ENCODE data around the gene EEPD1. TPM values are rescaled to one million over a fixed set of nuclear protein-coding genes. Genes with fewer than 3 reads are reported as not detected.
A peak's percentile ranks its signal among the peaks of the same experiment; 100 is the strongest.

The EEPD1 gene
- total RNA-seq, 2 experiments from 2014 or later = 2.6 TPM

DNA sequence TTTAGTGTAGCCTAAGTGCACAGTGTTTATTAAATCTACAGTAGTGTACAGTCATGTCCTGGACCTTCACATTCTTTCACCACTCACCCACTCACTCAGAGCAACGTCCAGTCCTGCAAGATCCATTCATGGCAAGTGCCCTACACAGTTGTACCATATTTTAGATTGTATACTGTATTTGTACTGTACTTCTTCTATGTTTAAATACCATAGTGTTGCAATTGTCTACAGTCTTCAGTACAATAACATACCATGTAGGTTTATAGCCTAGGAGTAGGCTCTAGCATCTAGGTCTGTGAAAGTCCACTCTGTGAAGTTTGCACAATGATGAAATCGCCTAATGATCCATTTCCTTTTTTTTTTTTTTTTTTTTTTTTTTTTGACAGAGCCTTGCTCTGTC is 12.0 kb downstream of the EEPD1 start:
- ATAC-seq = no peak
- DNase-seq = no peak
- Mint-ChIP-seq H3K27me3 (ENCODE audit: low read depth) (no peaks in the 10 kb centered on the region), H3K27ac (no peak overlapping the region), H3K4me3 (no peak overlapping the region), H3K4me1 (ENCODE audit: low read depth) (no peaks in the 10 kb centered on the region), H3K36me3 (ENCODE audit: low read depth) (no peaks in the 10 kb centered on the region), H3K9me3 (ENCODE audit: insufficient read depth) (no peaks in the 10 kb centered on the region)
- CTCF ChIA-PET = interaction anchor here (1.0 to 1.6 kb wide), 2 partner anchors 21 to 154 kb away, joined by 3 to 6 read pairs; no protein-coding TSS in a partner anchor
- POLR2A ChIA-PET = no interaction called here

- no peak overlapping the region for H3K27ac Mint-ChIP-seq
- ATAC-seq = no peak
- no peak for DNase-seq
- ChIA-PET POLR2A (no interaction called here), CTCF (no interaction called here)
- no peak overlapping the region for H3K4me3 Mint-ChIP-seq
- no peaks in the 10 kb centered on the region for H3K4me1 Mint-ChIP-seq (ENCODE audit: low read depth)
- H3K36me3 Mint-ChIP-seq (ENCODE audit: low read depth) = no peaks in the 10 kb centered on the region
- H3K9me3 Mint-ChIP-seq (ENCODE audit: insufficient read depth) = no peaks in the 10 kb centered on the region
- no peaks in the 10 kb centered on the region for H3K27me3 Mint-ChIP-seq (ENCODE audit: low read depth)
Observed at GRCh38 chr7:36165802-36166201, 12.7 kb downstream of the EEPD1 start.

GRCh38 chr7:36167403-36168050 is 14.5 kb downstream of the EEPD1 start:
- POLR2A ChIA-PET = no interaction called here
- no peak overlapping the region for H3K27ac Mint-ChIP-seq

DNA sequence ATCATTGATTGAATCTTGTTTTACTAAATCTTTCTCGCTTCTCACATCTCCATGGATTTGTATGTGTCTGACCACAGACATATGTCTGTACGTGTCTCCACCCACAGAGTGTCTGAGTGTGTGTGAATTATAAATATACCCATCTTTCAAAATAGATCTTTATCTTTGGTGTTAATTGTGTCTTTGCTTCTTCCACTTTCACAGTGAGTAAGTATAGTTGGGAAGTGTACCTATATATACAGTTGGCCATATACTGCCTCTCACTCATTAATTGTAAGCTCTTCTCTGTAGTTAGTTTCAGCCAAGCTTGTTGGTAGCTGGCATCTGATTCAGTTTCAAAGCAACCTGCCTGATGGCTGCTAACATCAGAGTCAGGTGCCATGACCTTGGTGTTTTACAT is 18.4 kb downstream of the EEPD1 start:
- H3K27ac Mint-ChIP-seq = no peak overlapping the region
- POLR2A ChIA-PET = no interaction called here
- H3K4me3 Mint-ChIP-seq = no peak overlapping the region
- H3K9me3 Mint-ChIP-seq (ENCODE audit: insufficient read depth) = no peaks in the 10 kb centered on the region
- DNase-seq (no peak), ATAC-seq (peak; percentile 33)
- H3K36me3 Mint-ChIP-seq (ENCODE audit: low read depth) = no peaks in the 10 kb centered on the region
- no peaks in the 10 kb centered on the region for H3K27me3 Mint-ChIP-seq (ENCODE audit: low read depth)
- H3K4me1 Mint-ChIP-seq (ENCODE audit: low read depth) = peaks cover 1% of the 10 kb centered on the region
- CTCF ChIA-PET = no interaction called here

More at GRCh38 chr7:36167403-36168050, 14.5 kb downstream of the EEPD1 start:
- Mint-ChIP-seq H3K9me3 (ENCODE audit: insufficient read depth) (no peaks in the 10 kb centered on the region), H3K4me3 (no peak overlapping the region), H3K4me1 (ENCODE audit: low read depth) (peaks cover 1% of the 10 kb centered on the region), H3K27me3 (ENCODE audit: low read depth) (no peaks in the 10 kb centered on the region), H3K36me3 (ENCODE audit: low read depth) (no peaks in the 10 kb centered on the region)
- no peak for ATAC-seq
- no peak for DNase-seq
- CTCF ChIA-PET = no interaction called here

- DNase-seq = no peak
- ChIA-PET CTCF (no interaction called here), POLR2A (no interaction called here)
- no peak overlapping the region for H3K27ac Mint-ChIP-seq
- peaks cover 1% of the 10 kb centered on the region for H3K4me1 Mint-ChIP-seq (ENCODE audit: low read depth)
- no peaks in the 10 kb centered on the region for H3K36me3 Mint-ChIP-seq (ENCODE audit: low read depth)
- H3K9me3 Mint-ChIP-seq (ENCODE audit: insufficient read depth) = no peaks in the 10 kb centered on the region
- H3K4me3 Mint-ChIP-seq = no peak overlapping the region
- ATAC-seq = no peak
- H3K27me3 Mint-ChIP-seq (ENCODE audit: low read depth) = no peaks in the 10 kb centered on the region
Observed at GRCh38 chr7:36175886-36176285, 22.8 kb downstream of the EEPD1 start.

GRCh38 chr7:36176697-36177096 is 23.6 kb downstream of the EEPD1 start:
- no peaks in the 10 kb centered on the region for H3K9me3 Mint-ChIP-seq (ENCODE audit: insufficient read depth)

GRCh38 chr7:36180121-36180520 is 27.1 kb downstream of the EEPD1 start:
- CTCF ChIA-PET = no interaction called here

More at GRCh38 chr7:36176697-36177096, 23.6 kb downstream of the EEPD1 start:
- no peaks in the 10 kb centered on the region for H3K27me3 Mint-ChIP-seq (ENCODE audit: low read depth)
- ChIA-PET CTCF (no interaction called here), POLR2A (no interaction called here)
- no peak overlapping the region for H3K27ac Mint-ChIP-seq
- no peaks in the 10 kb centered on the region for H3K36me3 Mint-ChIP-seq (ENCODE audit: low read depth)
- ATAC-seq = no peak
- DNase-seq = no peak
- no peak overlapping the region for H3K4me3 Mint-ChIP-seq
- H3K4me1 Mint-ChIP-seq (ENCODE audit: low read depth) = peaks cover under 1% of the 10 kb centered on the region

GRCh38 chr7:36181668-36182067 is 28.6 kb downstream of the EEPD1 start:
- ChIA-PET CTCF (no interaction called here), POLR2A (no interaction called here)
- no peaks in the 10 kb centered on the region for H3K36me3 Mint-ChIP-seq (ENCODE audit: low read depth)
- ATAC-seq = no peak
- H3K4me1 Mint-ChIP-seq (ENCODE audit: low read depth) = no peaks in the 10 kb centered on the region
- H3K4me3 Mint-ChIP-seq = no peak overlapping the region
- H3K27ac Mint-ChIP-seq = no peak overlapping the region
- no peak for DNase-seq
- no peaks in the 10 kb centered on the region for H3K27me3 Mint-ChIP-seq (ENCODE audit: low read depth)
- no peaks in the 10 kb centered on the region for H3K9me3 Mint-ChIP-seq (ENCODE audit: insufficient read depth)

More at GRCh38 chr7:36180121-36180520, 27.1 kb downstream of the EEPD1 start:
- no peaks in the 10 kb centered on the region for H3K4me1 Mint-ChIP-seq (ENCODE audit: low read depth)
- DNase-seq (no peak), ATAC-seq (no peak)
- POLR2A ChIA-PET = no interaction called here
- no peak overlapping the region for H3K4me3 Mint-ChIP-seq
- H3K27me3 Mint-ChIP-seq (ENCODE audit: low read depth) = no peaks in the 10 kb centered on the region
- H3K9me3 Mint-ChIP-seq (ENCODE audit: insufficient read depth) = no peaks in the 10 kb centered on the region
- H3K36me3 Mint-ChIP-seq (ENCODE audit: low read depth) = no peaks in the 10 kb centered on the region
- no peak overlapping the region for H3K27ac Mint-ChIP-seq

DNA sequence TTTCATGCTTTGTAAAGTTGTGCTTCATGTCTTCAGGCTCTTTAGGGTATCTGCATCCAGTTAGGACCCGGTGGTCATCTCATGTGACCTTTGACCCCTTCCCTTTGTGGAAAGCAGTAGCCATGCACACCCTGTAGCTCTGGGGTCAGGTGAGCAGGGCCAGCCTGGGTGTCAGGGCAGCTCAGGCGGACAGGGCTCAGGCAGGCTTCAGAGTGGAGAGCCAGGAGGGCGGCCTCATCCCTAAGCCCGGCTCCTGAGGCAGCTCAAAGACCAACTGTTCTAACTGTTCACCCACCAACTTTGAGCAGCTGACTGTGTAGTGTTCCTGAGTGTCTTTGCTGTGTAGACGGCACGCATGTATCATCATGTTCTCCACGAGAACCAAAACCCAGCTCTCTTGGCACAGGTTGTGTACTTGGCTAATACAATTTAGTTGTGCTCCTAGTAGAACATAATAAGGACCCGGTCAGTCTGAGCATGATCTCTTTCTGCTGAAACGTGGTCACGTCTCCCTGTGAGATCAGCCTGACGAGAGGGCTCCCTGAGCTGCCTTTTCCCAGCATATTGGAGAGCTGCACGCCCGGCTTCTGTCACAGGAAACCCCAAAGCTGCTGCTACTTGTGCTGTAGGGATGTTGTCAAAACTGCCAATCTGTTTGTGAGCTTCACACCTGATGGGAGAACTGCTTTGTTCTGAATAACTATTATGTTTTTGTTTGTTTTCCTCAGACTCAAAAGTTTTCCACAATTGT is 30.0 kb downstream of the EEPD1 start:
- no peaks in the 10 kb centered on the region for H3K4me1 Mint-ChIP-seq (ENCODE audit: low read depth)
- CTCF ChIA-PET = interaction anchor here (1.0 kb wide), 1 partner anchor 20 kb away, joined by 3 read pairs; no protein-coding TSS in a partner anchor
- H3K27ac Mint-ChIP-seq = no peak overlapping the region
- POLR2A ChIA-PET = no interaction called here
- ATAC-seq = no peak
- H3K9me3 Mint-ChIP-seq (ENCODE audit: insufficient read depth) = no peaks in the 10 kb centered on the region
- H3K27me3 Mint-ChIP-seq (ENCODE audit: low read depth) = no peaks in the 10 kb centered on the region
- H3K36me3 Mint-ChIP-seq (ENCODE audit: low read depth) = no peaks in the 10 kb centered on the region
- DNase-seq = no peak
- no peak overlapping the region for H3K4me3 Mint-ChIP-seq

DNA sequence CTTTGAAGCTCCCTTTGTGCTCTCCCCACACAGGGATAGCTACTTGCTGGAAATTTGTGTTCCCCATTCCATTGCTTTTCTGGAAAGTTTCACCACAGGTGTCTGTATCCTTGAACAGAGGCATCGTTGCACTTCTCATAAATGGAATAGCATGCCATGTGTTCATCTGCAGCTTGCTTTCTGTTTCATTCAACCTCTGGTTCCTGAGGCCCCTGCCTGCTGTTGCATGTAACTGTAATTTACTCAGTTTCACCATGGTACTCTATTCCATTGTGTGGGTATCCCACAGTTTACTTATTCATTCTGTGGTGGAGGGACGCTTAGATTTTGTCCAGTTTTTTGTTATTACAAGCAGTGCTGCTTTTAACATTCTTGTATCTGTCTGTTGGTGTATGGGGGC is 32.0 kb downstream of the EEPD1 start:
- H3K27ac Mint-ChIP-seq = no peak overlapping the region
- no peaks in the 10 kb centered on the region for H3K9me3 Mint-ChIP-seq (ENCODE audit: insufficient read depth)
- H3K4me1 Mint-ChIP-seq (ENCODE audit: low read depth) = no peaks in the 10 kb centered on the region
- no peak overlapping the region for H3K4me3 Mint-ChIP-seq
- H3K27me3 Mint-ChIP-seq (ENCODE audit: low read depth) = no peaks in the 10 kb centered on the region
- no peaks in the 10 kb centered on the region for H3K36me3 Mint-ChIP-seq (ENCODE audit: low read depth)
- ATAC-seq (no peak), DNase-seq (no peak)
- ChIA-PET POLR2A (no interaction called here), CTCF (interaction anchor here (1.3 kb wide), 1 partner anchor 133 kb away, joined by 3 read pairs; no protein-coding TSS in a partner anchor)

DNA sequence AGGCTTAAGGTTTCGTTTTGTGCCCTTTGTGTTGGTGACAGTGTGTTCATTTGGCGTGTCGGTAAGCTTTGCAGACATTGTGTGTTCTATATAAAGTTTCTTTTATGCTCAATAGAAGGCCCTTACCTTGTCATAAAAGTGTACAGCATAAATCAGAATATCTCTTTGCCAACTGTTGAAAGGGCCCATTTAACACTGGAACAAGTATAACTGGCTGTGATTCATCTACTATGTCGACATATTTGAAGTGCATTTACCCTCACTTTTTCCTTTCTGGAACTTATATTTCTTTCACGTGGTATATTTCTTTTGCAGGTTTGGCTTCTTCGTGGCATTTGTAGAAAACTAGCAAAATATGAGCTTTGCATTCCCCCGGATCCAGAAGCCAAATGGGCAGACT is 32.7 kb downstream of the EEPD1 start:
- CTCF ChIA-PET = no interaction called here
- ATAC-seq (no peak), DNase-seq (no peak)
- Mint-ChIP-seq H3K27ac (no peak overlapping the region), H3K36me3 (ENCODE audit: low read depth) (no peaks in the 10 kb centered on the region), H3K4me3 (no peak overlapping the region), H3K4me1 (ENCODE audit: low read depth) (no peaks in the 10 kb centered on the region), H3K27me3 (ENCODE audit: low read depth) (no peaks in the 10 kb centered on the region), H3K9me3 (ENCODE audit: insufficient read depth) (no peaks in the 10 kb centered on the region)
- POLR2A ChIA-PET = no interaction called here

DNA sequence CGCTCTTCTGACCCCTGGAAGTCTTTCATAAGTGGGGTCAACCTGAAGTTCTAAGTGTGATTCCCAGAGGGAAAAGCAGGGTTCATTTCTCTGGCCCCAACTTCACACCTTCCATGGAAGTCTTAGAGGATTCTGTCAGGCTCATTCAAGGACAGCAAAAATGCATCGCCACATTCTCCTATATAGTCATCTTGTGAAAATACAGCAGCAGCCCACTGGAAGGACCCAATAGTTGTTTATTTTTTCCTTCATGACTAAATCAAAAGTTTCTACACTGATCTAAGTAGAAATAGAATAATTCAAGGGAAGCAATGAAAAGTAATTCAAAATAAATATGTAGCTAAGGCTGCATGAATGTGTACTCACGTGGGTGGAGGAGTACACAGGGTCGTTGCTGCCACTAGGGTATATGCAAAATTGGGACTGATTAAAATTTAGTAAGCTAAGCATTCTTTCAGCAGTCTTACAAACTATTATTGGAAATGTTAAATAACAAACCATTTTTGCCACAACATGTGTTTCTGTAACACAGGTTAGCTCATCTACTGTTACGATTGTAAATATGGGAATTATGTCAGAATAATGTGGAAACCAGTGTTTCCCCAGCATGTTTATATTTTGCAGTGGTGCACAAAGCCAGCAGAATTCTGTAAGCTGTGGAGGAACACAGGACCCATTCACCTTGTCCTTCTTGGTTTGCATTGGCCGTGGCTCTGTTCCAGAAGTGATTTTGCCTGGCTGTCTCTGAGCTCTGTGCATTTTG is 33.5 kb downstream of the EEPD1 start:
- Mint-ChIP-seq H3K27ac (no peak overlapping the region), H3K36me3 (ENCODE audit: low read depth) (no peaks in the 10 kb centered on the region), H3K27me3 (ENCODE audit: low read depth) (no peaks in the 10 kb centered on the region), H3K4me3 (no peak overlapping the region), H3K9me3 (ENCODE audit: insufficient read depth) (no peaks in the 10 kb centered on the region), H3K4me1 (ENCODE audit: low read depth) (no peaks in the 10 kb centered on the region)
- POLR2A ChIA-PET = no interaction called here
- CTCF ChIA-PET = interaction anchor here (0.7 kb wide), 1 partner anchor 100 kb away, joined by 3 read pairs; no protein-coding TSS in a partner anchor
- ATAC-seq (no peak), DNase-seq (no peak)
